Hematopoietic multipotent progenitor cell treated with erythropoietin and hydrocortisone succinate and interleukin-3 and kit ligand, for 15 days (in vitro differentiated cells): ENCODE measurements around the gene SLC6A20.
"Not testable (repeated sequence)": the region's sequence is repeated elsewhere in the genome, so short reads cannot be mapped to it uniquely, and the experiment has no call there.

Experiments used
- DNase-seq: peaks from one replicate; pipeline ENCODE4 v3.0.0-alpha.2; 2015; ENCODE audit warnings: low spot score

SLC6A20 gene

GRCh38 chr3:45758871-45759270 lies 37.5 kb downstream of the SLC6A20 start:
- no peak for DNase-seq

- not testable (repeated sequence) for DNase-seq
Observed at GRCh38 chr3:45757141-45757540, 39.2 kb downstream of the SLC6A20 start.

- no peak for DNase-seq
Observed at GRCh38 chr3:45756055-45756454, 40.3 kb downstream of the SLC6A20 start.

GRCh38 chr3:45754461-45754860 lies 41.9 kb downstream of the SLC6A20 start:
- no peak for DNase-seq

GRCh38 chr3:45753095-45753494 lies 43.2 kb downstream of the SLC6A20 start:
- no peak for DNase-seq

GRCh38 chr3:45751537-45752242 lies 44.6 kb downstream of the SLC6A20 start:
- DNase-seq = no peak

- no peak for DNase-seq
Observed at GRCh38 chr3:45749880-45750279, 46.5 kb downstream of the SLC6A20 start.

GRCh38 chr3:45749036-45749600 lies 47.2 kb downstream of the SLC6A20 start:
- not testable (repeated sequence) for DNase-seq

- no peak for DNase-seq
Observed at GRCh38 chr3:45748068-45748467, 48.3 kb downstream of the SLC6A20 start.

GRCh38 chr3:45746777-45747622 lies 49.3 kb downstream of the SLC6A20 start:
- DNase-seq = no peak

GRCh38 chr3:45746165-45746776 lies 50.1 kb downstream of the SLC6A20 start:
- DNase-seq = no peak

GRCh38 chr3:45742461-45743089 lies 53.8 kb downstream of the SLC6A20 start:
- DNase-seq = no peak

GRCh38 chr3:45741742-45742460 lies 54.4 kb downstream of the SLC6A20 start:
- DNase-seq = no peak

- no peak for DNase-seq
Observed at GRCh38 chr3:45741247-45741646, 55.1 kb downstream of the SLC6A20 start.

- DNase-seq = no peak
Observed at GRCh38 chr3:45739991-45740390, 56.3 kb downstream of the SLC6A20 start.

GRCh38 chr3:45737234-45737633 lies 59.1 kb downstream of the SLC6A20 start:
- no peak for DNase-seq

- DNase-seq = no peak
Observed at GRCh38 chr3:45736707-45737106, 59.6 kb downstream of the SLC6A20 start.

GRCh38 chr3:45730409-45731154 lies 65.8 kb downstream of the SLC6A20 start:
- no peak for DNase-seq

- no peak for DNase-seq
Observed at GRCh38 chr3:45729614-45730013, 66.7 kb downstream of the SLC6A20 start.

- no peak for DNase-seq
Observed at GRCh38 chr3:45724911-45725310, 71.4 kb downstream of the SLC6A20 start.
